ENCODE measurements around the gene SCD. TPM values are rescaled to one million over a fixed set of nuclear protein-coding genes. Genes with fewer than 3 reads are reported as not detected.

Gene SCD
- total RNA-seq, 1 experiment from 2014 or later = 263 TPM

GRCh38 chr10:100396605-100397004 lies 49.6 kb downstream of the SCD start:
- DNase-seq (ENCODE audit: low read depth) = no peak

- DNase-seq (ENCODE audit: low read depth) = no peak
Observed at GRCh38 chr10:100401631-100402328, 54.7 kb downstream of the SCD start.

DNA sequence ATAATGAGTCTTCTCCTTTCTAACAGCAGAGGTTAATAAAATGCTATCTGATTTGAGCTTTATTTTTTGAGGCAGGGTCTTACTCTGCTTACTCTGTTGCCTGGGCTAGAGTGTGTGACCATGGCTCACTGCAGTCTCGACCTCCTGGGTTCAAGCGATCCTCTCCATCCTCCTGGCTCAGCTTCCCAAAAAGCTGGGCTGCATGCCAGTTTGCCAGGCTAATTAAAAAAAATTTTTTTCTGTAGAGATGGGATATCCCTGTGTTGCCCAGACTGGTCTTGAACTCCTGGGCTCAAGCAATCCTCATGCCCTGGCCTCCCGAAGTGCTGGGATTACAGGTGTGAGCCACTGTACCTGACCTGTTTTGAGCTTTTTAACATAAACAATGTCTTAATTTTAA lies 56.7 kb downstream of the SCD start:
- DNase-seq (ENCODE audit: low read depth) = no peak

GRCh38 chr10:100413173-100413572 lies 66.1 kb downstream of the SCD start:
- no peak for DNase-seq (ENCODE audit: low read depth)

Other genes starting within 250 kb of the SCD start
- gene ERLIN1, start 161.2 kb upstream of the SCD start, total RNA-seq (2014; rRNA removed; shearing (Covaris generic)) = 34.6 and 64.3 TPM in 2 replicates
- gene CHUK, start 117.6 kb upstream of the SCD start, total RNA-seq (2014; rRNA removed; shearing (Covaris generic)) = 19.6 and 28.8 TPM in 2 replicates
- gene CWF19L1, start 79.6 kb upstream of the SCD start, total RNA-seq (2014; rRNA removed; shearing (Covaris generic)) = 26.7 and 37.8 TPM in 2 replicates
- gene BLOC1S2, start 60.6 kb upstream of the SCD start, total RNA-seq (2014; rRNA removed; shearing (Covaris generic)) = 45.6 and 58.3 TPM in 2 replicates
- not detected in 2 replicates for gene PKD2L1, start 17.0 kb upstream of the SCD start, total RNA-seq (2014; rRNA removed; shearing (Covaris generic))
- gene WNT8B, start 115.8 kb downstream of the SCD start, total RNA-seq (2014; rRNA removed; shearing (Covaris generic)) = not detected in 2 replicates
- gene SEC31B, start 172.6 kb downstream of the SCD start, total RNA-seq (2014; rRNA removed; shearing (Covaris generic)) = 0.34 and 1.0 TPM in 2 replicates
- 184 and 205 TPM in 2 replicates for gene NDUFB8, start 182.6 kb downstream of the SCD start, total RNA-seq (2014; rRNA removed; shearing (Covaris generic))
- 5.4 and 8.0 TPM in 2 replicates for gene HIF1AN, start 188.7 kb downstream of the SCD start, total RNA-seq (2014; rRNA removed; shearing (Covaris generic))

Measured in M059J (cell line).